Right atrium auricular region (tissue), 2 donors: ENCODE data around the gene PACSIN2. TPM values are rescaled to one million over a fixed set of nuclear protein-coding genes. Genes with fewer than 3 reads are reported as not detected.

Source experiments
- DNase-seq: peaks from one replicate; pipeline ENCODE4 v3.0.0-alpha.2; 2019; ENCODE audit warnings: low spot score
- H3K27ac ChIP-seq, 2 donors: fragments of 200-600 bp; sonication (generic); 1 replicate in 1 of 2; 2 replicates in 1 of 2; pipeline ENCODE4 v1.5.1; 2016 to 2019
- H3K27me3 ChIP-seq, 2 donors: fragments of 200-600 bp; sonication (generic); one replicate each; pipeline versions ENCODE4 v1.5.1 to v1.6.0; 2017 to 2019
- H3K36me3 ChIP-seq: fragments of 200-600 bp; sonication (generic); one replicate; pipeline ENCODE4 v1.5.1; 2016
- H3K4me1 ChIP-seq, 2 donors: fragments of 200-600 bp; sonication (generic); one replicate each; pipeline versions ENCODE4 v1.5.1 to v1.6.0; 2017 to 2019
- H3K4me3 ChIP-seq, 2 donors: fragments of 200-600 bp; sonication (generic); 1 replicate in 1 of 2; 2 replicates in 1 of 2; pipeline ENCODE4 v1.5.1; 2017 to 2019; ENCODE audit warnings: mild to moderate bottlenecking in 1 of 2, moderate library complexity in 1 of 2
- H3K9me3 ChIP-seq, 2 donors: fragments of 200-600 bp; sonication (generic); one replicate each; pipeline ENCODE4 v1.5.1; 2019
- total RNA-seq, 2 donors: library from RNA; depleted of rRNA; stranded (reverse); fragments of >200 nt; gene quantifications; one replicate each; pipeline ENCODE4 v1.1.0, GENCODE V29; 2016
- TF ChIP-seq, protein P1 (sequence below), 2 donors: fragments of 200-600 bp; sonication (generic); IDR thresholded peaks; one replicate each; pipeline ENCODE4 v1.5.1; 2019; ENCODE audit warnings: antibody characterized with exemption in 2 of 2

The PACSIN2 gene
- total RNA-seq, 2 donors from 2014 or later = 66.3 to 89.8 TPM

- peak within 1 kb of the TSS; percentile 91 to 98 for H3K27ac ChIP-seq
- no peaks in the 10 kb centered on the region for H3K9me3 ChIP-seq
- peaks cover 0 to 28% of the 10 kb centered on the region in 2 donors for H3K4me1 ChIP-seq
- TF ChIP-seq, protein P1, sequence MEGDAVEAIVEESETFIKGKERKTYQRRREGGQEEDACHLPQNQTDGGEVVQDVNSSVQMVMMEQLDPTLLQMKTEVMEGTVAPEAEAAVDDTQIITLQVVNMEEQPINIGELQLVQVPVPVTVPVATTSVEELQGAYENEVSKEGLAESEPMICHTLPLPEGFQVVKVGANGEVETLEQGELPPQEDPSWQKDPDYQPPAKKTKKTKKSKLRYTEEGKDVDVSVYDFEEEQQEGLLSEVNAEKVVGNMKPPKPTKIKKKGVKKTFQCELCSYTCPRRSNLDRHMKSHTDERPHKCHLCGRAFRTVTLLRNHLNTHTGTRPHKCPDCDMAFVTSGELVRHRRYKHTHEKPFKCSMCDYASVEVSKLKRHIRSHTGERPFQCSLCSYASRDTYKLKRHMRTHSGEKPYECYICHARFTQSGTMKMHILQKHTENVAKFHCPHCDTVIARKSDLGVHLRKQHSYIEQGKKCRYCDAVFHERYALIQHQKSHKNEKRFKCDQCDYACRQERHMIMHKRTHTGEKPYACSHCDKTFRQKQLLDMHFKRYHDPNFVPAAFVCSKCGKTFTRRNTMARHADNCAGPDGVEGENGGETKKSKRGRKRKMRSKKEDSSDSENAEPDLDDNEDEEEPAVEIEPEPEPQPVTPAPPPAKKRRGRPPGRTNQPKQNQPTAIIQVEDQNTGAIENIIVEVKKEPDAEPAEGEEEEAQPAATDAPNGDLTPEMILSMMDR (IDR thresholded peaks at IDR 0.05) = no peak
- H3K27me3 ChIP-seq = no peaks in the 10 kb centered on the region
- peak within 1 kb of the TSS; percentile 68 to 91 for H3K4me3 ChIP-seq
- peak; percentile 91 for DNase-seq
- no peaks in the 10 kb centered on the region for H3K36me3 ChIP-seq
Observed at GRCh38 chr22:42856865-42857704, 157.9 kb downstream of the PACSIN2 start, which contains the start of gene ARFGAP3. TSS of gene ARFGAP3 (minus strand) at chr22:42857273. CDS start at chr22:42857182, 91 bp downstream.

- DNase-seq = peak; percentile 75
- Histone ChIP-seq H3K9me3 (no peaks in the 10 kb centered on the region), H3K36me3 (no peaks in the 10 kb centered on the region), H3K27me3 (no peaks in the 10 kb centered on the region), H3K4me3 (peak overlapping the region; percentile 68 to 91), H3K27ac (peak overlapping the region; percentile 91 to 98), H3K4me1 (peaks cover 0 to 28% of the 10 kb centered on the region in 2 donors)
- TF ChIP-seq, protein P1 (IDR thresholded peaks at IDR 0.05) = no peak
Observed at GRCh38 chr22:42856179-42856864, 158.6 kb downstream of the PACSIN2 start.

GRCh38 chr22:42855721-42856120 is 159.2 kb downstream of the PACSIN2 start:
- Histone ChIP-seq H3K27me3 (no peaks in the 10 kb centered on the region), H3K36me3 (no peaks in the 10 kb centered on the region), H3K4me3 (peak overlapping the region; percentile 68 to 91), H3K4me1 (peaks cover 0 to 24% of the 10 kb centered on the region in 2 donors), H3K9me3 (no peaks in the 10 kb centered on the region), H3K27ac (peak overlapping the region; percentile 91 to 98)
- DNase-seq = no peak
- TF ChIP-seq, protein P1 (IDR thresholded peaks at IDR 0.05) = no peak

GRCh38 chr22:42855211-42855610 is 159.7 kb downstream of the PACSIN2 start:
- no peaks in the 10 kb centered on the region for H3K9me3 ChIP-seq
- H3K27ac ChIP-seq = peak overlapping the region; percentile 91 to 98
- TF ChIP-seq, protein P1 (IDR thresholded peaks at IDR 0.05) = no peak
- H3K4me1 ChIP-seq = peaks cover 0 to 22% of the 10 kb centered on the region in 2 donors
- no peak for DNase-seq
- no peaks in the 10 kb centered on the region for H3K27me3 ChIP-seq
- H3K36me3 ChIP-seq = no peaks in the 10 kb centered on the region
- peak overlapping the region in 1 of 2 donors; percentile 91 for H3K4me3 ChIP-seq

DNA sequence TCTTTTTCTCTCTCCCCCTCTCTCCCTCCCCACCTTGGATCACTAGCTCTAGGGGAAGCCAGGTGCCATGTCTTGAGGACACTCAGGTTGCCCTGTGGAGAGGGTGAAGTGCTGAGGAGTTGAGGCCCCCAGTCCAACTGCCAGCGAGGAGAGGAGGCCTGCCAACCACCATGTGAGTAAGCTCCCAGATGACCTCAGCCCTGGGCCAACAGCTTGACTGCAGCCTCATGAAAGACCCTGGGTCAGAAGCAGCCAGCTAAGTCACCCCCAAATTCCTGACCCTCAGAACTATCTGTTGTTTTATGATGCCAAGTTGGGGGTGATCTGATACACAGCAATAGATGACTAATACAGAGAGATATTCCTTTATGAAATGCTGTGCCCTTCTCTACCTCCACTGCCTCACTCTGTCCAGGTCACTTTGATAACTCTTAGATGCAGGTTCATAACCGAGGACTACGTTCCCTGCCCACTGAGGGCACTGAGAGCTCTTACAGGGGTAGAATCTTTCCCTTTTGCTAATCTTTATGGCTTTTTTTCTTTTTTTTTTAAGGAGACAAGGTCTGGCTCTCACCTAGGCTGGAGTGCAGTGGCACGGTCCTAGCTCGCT is 165.9 kb downstream of the PACSIN2 start:
- H3K4me3 ChIP-seq = no peak overlapping the region
- TF ChIP-seq, protein P1 (IDR thresholded peaks at IDR 0.05) = no peak
- peaks cover 24% of the 10 kb centered on the region for H3K36me3 ChIP-seq

More for the DNA sequence above, 165.9 kb downstream of the PACSIN2 start:
- Histone ChIP-seq H3K27ac (no peak overlapping the region), H3K9me3 (no peaks in the 10 kb centered on the region), H3K27me3 (no peaks in the 10 kb centered on the region), H3K4me1 (no peaks in the 10 kb centered on the region)
- no peak for DNase-seq
